ENCODE results near the gene FGD1. TPM values are rescaled to one million over a fixed set of nuclear protein-coding genes. Genes with fewer than 3 reads are reported as not detected.

FGD1 gene
- total and polyA plus RNA-seq, 2 of the 8 experiments (the other 6 are each of a cell fraction or from before 2014, with no cell fraction given), result 6.8 to 34.9 TPM

GRCh38 chrX:54416965-54417364 lies 79.1 kb downstream of the FGD1 start:
- no peak for DNase-seq (ENCODE audit: low read depth in 1 of 2, low spot score in 2 of 2)
- Histone ChIP-seq H2AK5ac (ENCODE audit: low read depth, low read length) (no peak overlapping the region), H3K79me1 (ENCODE audit: low read depth, low read length) (no peaks in the 10 kb centered on the region), H3K4me3 (ENCODE audit: extremely low read depth in 1 of 4, insufficient read depth in 2 of 4, low read depth in 3 of 4, low read length in 4 of 4) (no peak overlapping the region), H2BK20ac (ENCODE audit: low read length) (no peak overlapping the region), H2BK15ac (ENCODE audit: low read length) (no peak overlapping the region), H4K20me1 (replicated peaks in 1 of 2; ENCODE audit: control insufficient read depth in 1 of 2, insufficient read depth in 2 of 2, low read length in 2 of 2) (no peaks in the 10 kb centered on the region), H3K9ac (replicated peaks in 1 of 4; ENCODE audit: extremely low read depth in 1 of 4, low read depth in 3 of 4, low read length in 3 of 4) (no peak overlapping the region), H3K23ac (ENCODE audit: insufficient read length) (no peak overlapping the region), H3K23me2 (ENCODE audit: low read depth, low read length) (peaks cover 2% of the 10 kb centered on the region; the same call in 1 of the 2 replicates), H3K18ac (ENCODE audit: extremely low read depth, low read length) (no peak overlapping the region), H3K14ac (ENCODE audit: insufficient read length) (no peak overlapping the region), H3K9me3 (ENCODE audit: insufficient read depth in 2 of 2, low read depth in 1 of 2, low read length in 1 of 2) (no peaks in the 10 kb centered on the region), H3K27me3 (replicated peaks in 1 of 4; ENCODE audit: control insufficient read depth in 3 of 4, extremely low read depth in 1 of 4, insufficient read depth in 3 of 4, low read length in 3 of 4) (no peaks in the 10 kb centered on the region), H3K79me2 (ENCODE audit: control insufficient read depth in 1 of 2, insufficient read depth in 2 of 2, low read length in 2 of 2) (no peaks in the 10 kb centered on the region), H3K36me3 (ENCODE audit: control insufficient read depth in 2 of 4, insufficient read depth in 4 of 4, low read length in 3 of 4) (no peaks in the 10 kb centered on the region), H2AFZ (ENCODE audit: low read length) (no peak overlapping the region), H4K8ac (ENCODE audit: extremely low read depth, insufficient read depth, low read length) (no peak overlapping the region), H4K91ac (replicated peaks; ENCODE audit: insufficient read length, low read length) (no peak overlapping the region), H2BK120ac (replicated peaks; ENCODE audit: low read depth, low read length) (no peak overlapping the region), H3K4ac (replicated peaks; ENCODE audit: insufficient read length, low read depth, low read length) (no peak overlapping the region), H3K4me1 (replicated peaks in 1 of 4; ENCODE audit: control insufficient read depth in 3 of 4, insufficient read depth in 4 of 4, low read length in 3 of 4) (peaks cover 0 to 6% (median 2%) of the 10 kb centered on the region in 4 experiments; a peak in 3 of 7 replicates), H2BK12ac (ENCODE audit: low read depth, low read length) (no peak overlapping the region), H3K4me2 (ENCODE audit: insufficient read depth in 1 of 2, low read depth in 2 of 2, low read length in 2 of 2) (no peak overlapping the region), H4K5ac (ENCODE audit: insufficient read length, low read depth, low read length) (no peak overlapping the region), H3K56ac (replicated peaks; ENCODE audit: insufficient read length, low read depth, low read length) (no peak overlapping the region), H3K27ac (ENCODE audit: low read depth, low read length) (no peak overlapping the region), H2BK5ac (ENCODE audit: low read depth, low read length) (no peak overlapping the region)
- POLR2A ChIA-PET (ENCODE audit: partially characterized antibody), result interaction anchor here (1.1 kb wide), 1 partner anchor 23 kb away, joined by 3 read pairs; the partner anchor contains the start of gene TSR2
- CTCF ChIA-PET (ENCODE audit: partially characterized antibody), result interaction anchor here (0.6 kb wide), 1 partner anchor 96 kb away, joined by 3 read pairs; no protein-coding TSS in a partner anchor
- 100% methylated on average over 2 of the region's 2 CpGs; no CpG with 5 or more reads in 1 of the 2 experiments for WGBS, 2 experiments (ENCODE audit: extremely low coverage in 1 of 2, insufficient coverage in 1 of 2, insufficient read length in 1 of 2, insufficient replicate concordance in 2 of 2, low coverage in 1 of 2, low lambda C conversion rate in 2 of 2, missing lambda C conversion rate in 1 of 2)
- no peak for FAIRE-seq
- TF ChIP-seq KDM5A (IDR thresholded peaks at IDR 0.05; ENCODE audit: low read length), result no peak
- TF ChIP-seq, protein P1, sequence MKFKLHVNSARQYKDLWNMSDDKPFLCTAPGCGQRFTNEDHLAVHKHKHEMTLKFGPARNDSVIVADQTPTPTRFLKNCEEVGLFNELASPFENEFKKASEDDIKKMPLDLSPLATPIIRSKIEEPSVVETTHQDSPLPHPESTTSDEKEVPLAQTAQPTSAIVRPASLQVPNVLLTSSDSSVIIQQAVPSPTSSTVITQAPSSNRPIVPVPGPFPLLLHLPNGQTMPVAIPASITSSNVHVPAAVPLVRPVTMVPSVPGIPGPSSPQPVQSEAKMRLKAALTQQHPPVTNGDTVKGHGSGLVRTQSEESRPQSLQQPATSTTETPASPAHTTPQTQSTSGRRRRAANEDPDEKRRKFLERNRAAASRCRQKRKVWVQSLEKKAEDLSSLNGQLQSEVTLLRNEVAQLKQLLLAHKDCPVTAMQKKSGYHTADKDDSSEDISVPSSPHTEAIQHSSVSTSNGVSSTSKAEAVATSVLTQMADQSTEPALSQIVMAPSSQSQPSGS (IDR thresholded peaks at IDR 0.05; ENCODE audit: low read length), result no peak
- no peak for TF ChIP-seq CTCF (IDR thresholded peaks at IDR 0.05; ENCODE audit: control extremely low read depth in 1 of 3, insufficient read depth in 1 of 3, low read depth in 1 of 3, low read length in 3 of 3)
- TF ChIP-seq TAF7 (optimal IDR thresholded peaks at IDR 0.05; ENCODE audit: borderline replicate concordance, low read depth, low read length), result no peak
- no peak for TF ChIP-seq POLR2A (IDR thresholded peaks at IDR 0.05; ENCODE audit: control extremely low read depth in 1 of 2, low read depth in 2 of 2, low read length in 2 of 2)
- TF ChIP-seq SIRT6 (IDR thresholded peaks at IDR 0.05; ENCODE audit: low read length), result no peak
- TF ChIP-seq, protein P2, sequence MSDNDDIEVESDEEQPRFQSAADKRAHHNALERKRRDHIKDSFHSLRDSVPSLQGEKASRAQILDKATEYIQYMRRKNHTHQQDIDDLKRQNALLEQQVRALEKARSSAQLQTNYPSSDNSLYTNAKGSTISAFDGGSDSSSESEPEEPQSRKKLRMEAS (IDR thresholded peaks at IDR 0.05), result no peak
- no peak for TF ChIP-seq GTF2F1 (IDR thresholded peaks at IDR 0.05; ENCODE audit: borderline replicate concordance, low read depth, low read length)
- TF ChIP-seq CHD2 (IDR thresholded peaks at IDR 0.05; ENCODE audit: low read length), result no peak
